ENCODE data around the gene CDC25A.
A peak's percentile ranks its signal among the peaks of the same experiment; 100 is the strongest.
"Not testable (repeated sequence)": the region's sequence is repeated elsewhere in the genome, so short reads cannot be mapped to it uniquely, and the experiment has no call there.

Gene CDC25A

DNA sequence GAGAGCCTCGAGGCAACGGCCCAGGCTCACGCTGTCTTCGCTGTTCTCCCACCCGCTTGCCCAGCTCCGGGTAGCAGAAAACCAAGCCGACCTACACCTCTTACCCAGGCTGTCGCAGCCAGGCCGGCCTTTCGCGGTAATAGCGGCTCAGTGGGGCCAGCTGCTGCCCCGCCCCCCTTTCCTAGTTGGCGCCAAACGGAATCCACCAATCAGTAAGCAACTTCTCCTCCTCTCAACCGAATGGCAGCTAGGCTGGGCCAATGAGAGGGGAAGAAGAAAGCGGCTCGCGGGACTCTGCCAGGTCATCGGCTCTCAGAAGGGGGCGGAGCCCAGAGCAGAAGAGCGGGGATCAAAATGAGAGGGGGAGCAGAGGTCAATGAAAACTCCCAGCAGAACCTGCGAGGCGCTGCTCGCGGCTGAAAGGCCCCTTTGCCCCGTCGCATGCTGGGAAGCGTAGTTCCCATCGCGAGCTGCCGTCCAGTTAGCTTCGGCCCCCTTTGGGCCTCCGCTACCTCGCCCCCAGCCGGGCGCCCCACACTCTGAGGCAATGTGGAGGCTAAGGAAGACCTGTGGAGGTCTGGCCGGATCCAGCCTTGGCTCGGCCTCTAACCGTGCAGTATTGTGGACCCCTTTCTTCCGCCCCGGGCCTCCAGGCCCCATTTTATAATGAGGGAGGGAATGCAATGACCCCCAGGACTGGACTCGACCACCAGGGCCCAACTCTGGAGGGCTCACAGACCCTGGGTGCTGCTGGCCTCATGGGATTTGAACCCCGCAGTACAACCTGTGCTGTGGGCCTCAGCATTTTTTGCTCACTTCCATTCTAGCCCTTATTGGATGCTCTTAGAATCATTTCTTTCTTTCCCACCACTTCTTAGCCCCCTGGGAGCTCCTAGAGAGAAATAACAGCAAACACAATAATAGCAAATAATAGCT lies at the start of gene CDC25A:
TSS of gene CDC25A (minus strand) at position 152 of the 936 bp plus-strand sequence. CDS start 470 bp downstream, outside the sequence.
- peak; percentile 92 for DNase-seq

- no peak for DNase-seq
These were observed 48.3 kb upstream of the CDC25A start for GRCh38 chr3:48236531-48236930.

- no peak for DNase-seq
These were observed 45.3 kb upstream of the CDC25A start for GRCh38 chr3:48233542-48233941.

GRCh38 chr3:48232734-48233133 lies 44.5 kb upstream of the CDC25A start:
- peak; percentile 60 for DNase-seq

GRCh38 chr3:48232232-48232631 lies 44.0 kb upstream of the CDC25A start:
- DNase-seq = no peak

- no peak for DNase-seq
These were observed 38.7 kb upstream of the CDC25A start for GRCh38 chr3:48226939-48227338.

GRCh38 chr3:48225587-48225986 lies 37.4 kb upstream of the CDC25A start:
- DNase-seq = no peak

DNA sequence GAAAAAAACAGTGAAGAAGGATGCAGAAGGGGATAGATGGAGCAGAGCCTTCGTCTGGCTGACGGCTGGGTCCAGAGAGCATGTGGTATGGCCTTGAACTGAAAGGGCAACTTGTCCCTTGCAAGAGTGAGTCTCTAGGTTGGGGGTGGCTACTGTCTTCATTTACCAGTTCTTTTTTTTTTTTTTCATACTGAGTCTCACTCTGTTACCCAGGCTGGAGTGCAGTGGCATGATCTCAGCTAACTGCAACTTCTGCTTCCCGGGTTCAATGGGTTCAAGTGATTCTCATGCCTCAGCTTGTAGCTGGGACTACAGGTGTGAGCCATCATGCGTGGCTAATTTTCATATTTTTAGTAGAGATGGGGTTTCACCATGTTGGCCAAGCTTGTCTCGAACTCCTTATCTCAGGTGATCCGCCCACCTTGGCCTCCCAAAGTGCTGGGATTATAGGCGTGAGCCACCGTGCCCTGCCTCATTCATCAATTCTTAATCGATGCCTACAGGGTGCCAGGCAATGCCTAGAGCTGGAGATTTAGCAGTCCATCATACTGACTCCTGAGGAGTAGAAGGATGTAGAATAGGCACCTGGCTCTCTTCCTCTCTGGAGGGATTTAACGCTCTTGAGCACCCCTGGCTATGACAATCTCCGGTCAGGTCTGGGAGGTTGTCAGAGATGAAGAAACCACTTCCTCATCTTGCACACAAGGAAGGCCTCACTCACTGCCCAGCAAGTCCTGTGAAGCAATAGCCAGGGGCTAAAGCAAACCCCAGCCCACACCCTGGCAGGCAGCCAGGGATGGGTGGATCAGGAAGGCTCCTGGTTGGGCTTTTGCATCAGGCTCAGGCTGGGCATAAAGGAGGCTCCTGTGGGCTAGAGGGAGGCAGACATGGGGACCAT lies 34.6 kb upstream of the CDC25A start, which contains the start of gene CAMP:
TSS of gene CAMP (plus strand) at position 880 of the 898 bp plus-strand sequence. CDS start at position 897, 17 bp downstream.
- DNase-seq = peak; percentile 10

DNA sequence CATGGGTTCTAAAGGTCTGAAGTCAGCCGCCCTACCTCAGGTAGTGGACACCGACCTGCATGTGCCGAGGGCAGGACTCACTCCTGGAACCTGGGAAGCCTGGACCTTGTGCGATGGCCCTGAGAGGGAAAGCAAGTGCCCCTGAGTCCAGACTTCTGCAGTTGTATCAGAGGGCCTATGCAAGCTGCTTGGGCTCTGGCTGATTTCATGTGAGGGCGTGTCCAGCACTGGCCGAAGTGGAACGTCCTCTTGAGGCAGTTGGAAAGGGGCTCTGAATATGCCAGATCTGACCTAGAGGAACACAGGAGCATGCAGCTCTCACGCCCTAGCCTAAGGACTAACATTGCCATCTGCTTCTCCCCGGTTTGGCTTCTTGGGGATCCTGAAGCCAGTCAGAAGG lies 32.5 kb upstream of the CDC25A start:
- DNase-seq = no peak

- no peak for DNase-seq
These were observed 31.3 kb upstream of the CDC25A start for GRCh38 chr3:48219543-48219942.

- no peak for DNase-seq
These were observed 30.3 kb upstream of the CDC25A start for GRCh38 chr3:48218537-48218936.

DNA sequence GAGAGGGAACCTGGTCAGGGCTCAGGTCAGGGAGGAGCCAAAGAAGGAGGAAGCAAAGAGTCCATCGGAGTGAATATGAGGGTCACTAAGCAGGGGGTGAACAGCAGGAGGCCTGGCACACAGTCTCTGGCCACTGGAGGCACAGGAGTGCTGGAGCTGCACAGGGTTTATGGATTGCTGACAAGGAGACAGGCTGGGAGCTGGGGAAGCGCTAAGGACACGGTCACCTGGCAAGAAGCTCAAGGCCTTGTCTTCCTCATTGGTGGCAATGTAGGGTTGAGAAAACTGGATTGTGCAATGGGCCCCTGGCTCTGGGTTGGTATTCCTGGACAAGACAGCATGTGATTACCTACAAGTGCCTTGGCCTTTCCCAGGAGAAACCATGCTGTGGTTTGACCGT lies 29.2 kb upstream of the CDC25A start:
- DNase-seq = no peak

DNA sequence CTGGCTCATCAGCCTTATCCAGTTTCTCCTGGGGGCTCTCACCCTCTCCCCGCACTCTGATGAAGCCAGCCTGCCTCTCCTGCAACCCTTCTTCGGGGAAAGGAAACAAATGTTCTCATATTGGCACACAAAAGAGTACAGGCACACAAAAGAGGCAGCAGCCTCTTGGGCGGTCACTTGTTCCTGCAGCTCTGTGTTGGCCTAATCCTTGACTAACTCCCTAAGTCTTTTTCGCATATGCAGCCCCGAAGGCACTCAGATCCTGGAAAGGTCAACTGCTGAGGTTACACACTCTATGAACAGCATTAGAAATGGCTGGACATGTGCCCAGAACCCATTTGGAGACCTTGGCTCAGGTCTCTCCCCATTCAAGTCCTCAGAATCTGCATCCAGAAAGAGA lies 27.7 kb upstream of the CDC25A start:
- DNase-seq = no peak

DNA sequence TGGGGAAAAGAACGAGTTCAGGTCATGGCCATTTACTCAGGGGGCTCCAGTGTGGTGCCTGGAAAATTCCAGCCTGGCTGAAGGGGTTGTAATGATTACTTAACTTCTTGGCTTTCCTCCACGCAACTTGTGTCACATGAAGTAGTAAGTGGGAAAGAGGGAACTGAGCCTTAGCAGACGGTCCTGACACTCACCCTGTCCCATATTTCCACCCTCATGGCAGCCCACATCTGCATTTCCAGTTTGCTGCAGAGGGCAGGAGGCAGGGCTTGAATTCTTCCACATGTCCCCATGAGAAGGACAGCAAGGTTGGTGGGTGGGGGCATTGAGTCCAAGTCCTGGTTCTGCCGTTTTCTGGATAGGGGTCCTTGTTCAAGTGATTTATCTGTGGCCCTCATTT lies 27.2 kb upstream of the CDC25A start:
- no peak for DNase-seq

DNA sequence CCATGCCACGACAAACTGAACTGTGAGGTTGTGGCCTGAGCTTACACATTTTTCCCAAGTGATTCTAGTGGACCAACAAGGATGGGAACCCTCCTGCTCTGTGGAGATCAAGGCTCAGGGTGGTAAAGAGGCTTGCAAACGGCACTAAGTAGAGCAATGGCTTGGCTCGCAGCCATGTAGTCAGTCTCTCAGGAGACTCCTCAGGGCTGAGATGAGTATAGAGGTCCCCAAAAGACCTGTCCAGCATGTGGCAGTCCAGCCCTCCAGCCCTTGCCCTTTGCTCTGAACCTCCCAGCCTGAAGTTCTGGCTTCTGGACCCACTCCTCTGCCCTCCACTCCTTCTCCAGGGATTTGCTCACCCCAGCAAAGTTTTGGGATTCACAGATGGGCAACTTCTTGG lies 26.8 kb upstream of the CDC25A start:
- no peak for DNase-seq

- no peak for DNase-seq
These were observed 26.0 kb upstream of the CDC25A start for GRCh38 chr3:48214225-48214624.

DNA sequence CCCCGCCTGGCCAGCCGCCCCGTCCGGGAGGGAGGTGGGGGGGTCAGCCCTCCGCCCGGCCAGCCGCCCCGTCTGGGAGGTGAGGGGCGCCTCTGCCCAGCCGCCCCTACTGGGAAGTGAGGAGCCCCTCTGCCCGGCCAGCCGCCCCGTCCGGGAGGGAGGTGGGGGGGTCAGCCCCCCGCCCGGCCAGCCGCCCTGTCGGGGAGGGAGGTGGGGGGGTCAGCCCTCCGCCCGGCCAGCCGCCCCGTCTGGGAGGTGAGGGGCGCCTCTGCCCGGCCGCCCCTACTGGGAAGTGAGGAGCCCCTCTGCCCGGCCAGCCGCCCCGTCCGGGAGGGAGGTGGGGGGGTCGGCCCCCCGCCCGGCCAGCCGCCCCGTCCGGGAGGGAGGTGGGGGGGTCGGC lies 23.6 kb upstream of the CDC25A start:
- DNase-seq = not testable (repeated sequence)

DNA sequence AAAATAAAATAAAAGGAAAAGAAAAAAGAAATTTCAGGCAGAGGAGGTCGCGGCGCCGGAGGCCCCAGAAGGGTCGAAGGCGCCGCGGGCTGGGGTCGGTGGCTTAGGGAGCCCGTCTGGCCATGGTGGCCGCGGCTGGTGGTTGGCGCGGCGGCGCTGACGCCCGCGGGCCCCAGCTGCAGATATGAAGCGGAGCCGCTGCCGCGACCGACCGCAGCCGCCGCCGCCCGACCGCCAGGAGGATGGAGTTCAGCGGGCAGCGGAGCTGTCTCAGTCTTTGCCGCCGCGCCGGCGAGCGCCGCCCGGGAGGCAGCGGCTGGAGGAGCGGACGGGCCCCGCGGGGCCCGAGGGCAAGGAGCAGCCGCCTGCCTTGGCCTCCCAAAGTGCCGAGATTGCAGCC lies 22.3 kb upstream of the CDC25A start:
- not testable (repeated sequence) for DNase-seq

GRCh38 chr3:48209445-48209844 lies 21.2 kb upstream of the CDC25A start:
- DNase-seq = no peak

- no peak for DNase-seq
These were observed 19.9 kb upstream of the CDC25A start for GRCh38 chr3:48208076-48208475.

- DNase-seq = no peak
These were observed 14.4 kb upstream of the CDC25A start for GRCh38 chr3:48202632-48203031.

DNA sequence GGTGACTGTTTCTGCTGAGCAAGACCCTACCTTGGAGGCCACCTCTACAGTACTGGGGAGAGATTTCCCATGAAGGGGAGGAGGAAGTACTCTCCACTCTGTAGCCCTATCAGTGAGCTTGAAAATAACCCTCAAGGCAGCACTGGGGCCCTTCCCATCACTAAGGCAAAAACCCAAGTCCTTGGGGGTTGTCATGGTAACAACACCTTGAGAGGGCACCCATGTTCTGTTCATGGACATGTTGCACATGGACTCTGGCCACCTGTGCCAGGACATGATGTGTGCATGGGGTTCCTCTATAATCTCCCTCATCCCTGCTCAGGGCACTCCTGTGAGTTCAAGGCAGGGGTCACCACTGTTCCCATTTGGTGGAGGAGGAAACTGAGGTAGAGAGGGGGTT lies 10.9 kb upstream of the CDC25A start:
- DNase-seq = no peak

DNA sequence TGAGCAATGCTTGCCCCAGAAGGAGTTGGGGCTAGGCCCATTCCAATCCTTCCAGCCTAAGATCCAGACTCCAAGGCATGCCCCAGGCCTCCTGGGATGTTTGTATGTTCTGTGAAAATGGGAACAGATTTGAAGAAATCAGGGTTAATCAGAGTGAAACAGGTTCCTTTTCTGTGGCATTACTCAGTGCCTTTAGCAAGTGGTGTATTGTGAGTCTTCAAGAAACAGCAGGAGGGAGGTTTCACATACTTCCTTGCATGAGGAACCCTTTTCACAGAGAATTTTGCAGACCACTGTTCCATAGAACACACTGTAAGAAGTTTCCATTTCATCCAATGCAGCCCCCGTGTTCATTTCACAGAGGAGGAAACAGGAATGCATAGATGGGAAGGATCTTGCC lies 8.4 kb upstream of the CDC25A start:
- DNase-seq = no peak
